Measurements from ENCODE around the gene FPR3. TPM values are rescaled to one million over a fixed set of nuclear protein-coding genes. Genes with fewer than 3 reads are reported as not detected.
A peak's percentile ranks its signal among the peaks of the same experiment; 100 is the strongest.
"Not testable (repeated sequence)": the region's sequence is repeated elsewhere in the genome, so short reads cannot be mapped to it uniquely, and the experiment has no call there.

Gene FPR3
- total RNA-seq, 1 experiment from 2014 or later: not detected

- in situ Hi-C loops (cut with HindIII; ENCODE audit: low sequenced_read_pairs): no loop called here
- DNase-seq (ENCODE audit: low spot score): no peak
Observed at GRCh38 chr19:51803967-51804366, 9.0 kb downstream of the FPR3 start.

- in situ Hi-C loops (cut with HindIII; ENCODE audit: low sequenced_read_pairs); DNase-seq (ENCODE audit: low spot score): not testable (repeated sequence)
Observed at GRCh38 chr19:51804789-51805188, 9.8 kb downstream of the FPR3 start.

DNA sequence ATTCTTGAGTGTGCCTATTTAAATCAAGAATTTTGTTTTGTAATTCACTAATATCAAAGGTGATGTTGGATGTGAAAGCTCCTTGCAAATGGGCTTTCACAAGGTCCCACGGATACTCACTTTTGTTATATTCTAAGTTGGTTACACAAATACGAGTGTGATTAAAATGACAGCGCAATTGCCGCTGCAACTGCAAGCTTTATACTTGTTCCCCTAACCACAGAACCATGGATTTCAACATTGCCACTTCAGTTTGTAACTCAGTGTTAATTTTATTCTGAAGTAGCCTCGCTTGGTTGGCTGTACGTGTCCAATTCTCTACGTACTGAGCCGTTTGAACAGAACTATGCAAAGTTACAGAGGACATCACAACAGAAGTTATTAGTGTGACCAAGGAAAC lies 10.4 kb downstream of the FPR3 start:
- in situ Hi-C loops (cut with HindIII; ENCODE audit: low sequenced_read_pairs); DNase-seq (ENCODE audit: low spot score): not testable (repeated sequence)

DNA sequence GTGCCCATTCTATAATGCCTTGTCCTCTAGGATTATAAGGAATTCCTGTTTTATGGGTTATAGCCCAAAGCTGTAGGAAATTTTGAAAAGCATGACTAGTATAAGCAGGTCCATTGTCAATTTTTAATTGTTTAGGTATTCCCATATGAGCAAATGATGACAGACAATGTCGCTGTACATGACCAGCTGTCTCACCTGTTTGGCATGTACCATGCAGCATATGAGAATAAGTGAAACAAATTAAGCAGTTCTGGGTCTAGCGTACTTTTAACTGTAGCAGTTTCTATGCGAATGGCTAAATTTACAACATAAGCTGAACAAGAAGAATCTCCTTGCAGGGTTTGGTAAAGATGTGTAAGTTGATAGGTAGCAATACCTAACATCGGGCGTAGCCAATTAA lies 11.6 kb downstream of the FPR3 start:
- in situ Hi-C loops (cut with HindIII; ENCODE audit: low sequenced_read_pairs); DNase-seq (ENCODE audit: low spot score): not testable (repeated sequence)

- in situ Hi-C loops (cut with HindIII; ENCODE audit: low sequenced_read_pairs): no loop called here
- no peak for DNase-seq (ENCODE audit: low spot score)
Observed at GRCh38 chr19:51807111-51807701, 12.2 kb downstream of the FPR3 start.

DNA sequence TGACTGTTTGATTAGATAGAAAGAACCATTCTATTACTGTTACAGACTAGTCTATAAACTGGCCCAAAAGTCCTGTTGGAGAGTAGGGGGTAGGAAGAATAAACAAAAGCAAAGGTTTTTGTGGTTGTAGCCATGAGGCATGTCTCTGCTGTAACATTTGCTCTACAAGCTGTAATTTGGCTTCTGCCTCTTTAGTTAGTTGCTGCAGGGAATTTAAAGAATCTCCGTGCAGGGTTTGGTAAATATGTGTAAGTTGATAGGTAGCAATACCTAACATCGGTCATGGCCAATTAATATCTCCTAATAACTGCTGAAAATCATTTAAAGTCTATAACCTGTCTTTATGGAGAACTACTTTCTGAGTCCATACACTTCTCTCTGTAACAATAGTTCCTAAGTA lies 13.0 kb downstream of the FPR3 start:
- in situ Hi-C loops (cut with HindIII; ENCODE audit: low sequenced_read_pairs): no loop called here

DNA sequence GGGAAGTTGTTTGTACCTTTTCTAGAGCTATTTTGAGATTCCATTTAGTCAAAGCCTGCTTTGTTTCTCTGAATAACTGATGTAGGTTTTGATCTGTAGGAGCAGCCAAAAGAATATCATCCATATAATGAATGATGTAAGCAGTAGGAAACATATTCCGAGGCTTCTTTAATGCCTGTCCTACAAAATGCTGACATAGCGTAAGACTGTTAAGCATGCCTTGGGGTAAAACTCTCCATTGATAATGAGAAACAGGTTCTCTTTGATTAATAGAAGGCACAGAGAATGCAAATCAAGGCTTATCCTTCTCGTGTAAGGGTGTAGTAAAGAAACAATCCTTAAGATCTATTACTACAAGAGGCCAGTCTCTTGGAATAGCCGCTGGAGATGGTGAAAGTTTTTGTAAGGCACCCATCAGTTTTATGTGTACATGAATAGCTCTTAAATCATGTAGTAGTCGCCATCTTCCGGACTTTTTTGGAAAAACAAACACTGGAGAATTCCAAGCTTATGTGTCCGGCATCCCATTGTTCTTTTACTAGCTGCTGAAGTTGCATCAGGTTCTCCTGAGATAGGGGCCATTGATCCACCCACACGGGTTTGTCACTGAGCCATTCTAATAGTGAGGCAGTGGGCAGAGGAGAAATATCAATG lies 13.5 kb downstream of the FPR3 start:
- in situ Hi-C loops (cut with HindIII; ENCODE audit: low sequenced_read_pairs): no loop called here
- DNase-seq (ENCODE audit: low spot score): no peak

More for the DNA sequence above, 13.0 kb downstream of the FPR3 start:
- DNase-seq (ENCODE audit: low spot score): no peak

GRCh38 chr19:51809787-51810186 lies 14.8 kb downstream of the FPR3 start:
- in situ Hi-C loops (cut with HindIII; ENCODE audit: low sequenced_read_pairs): no loop called here
- DNase-seq (ENCODE audit: low spot score): no peak

GRCh38 chr19:51810223-51810622 lies 15.3 kb downstream of the FPR3 start:
- DNase-seq (ENCODE audit: low spot score): no peak
- in situ Hi-C loops (cut with HindIII; ENCODE audit: low sequenced_read_pairs): no loop called here

DNA sequence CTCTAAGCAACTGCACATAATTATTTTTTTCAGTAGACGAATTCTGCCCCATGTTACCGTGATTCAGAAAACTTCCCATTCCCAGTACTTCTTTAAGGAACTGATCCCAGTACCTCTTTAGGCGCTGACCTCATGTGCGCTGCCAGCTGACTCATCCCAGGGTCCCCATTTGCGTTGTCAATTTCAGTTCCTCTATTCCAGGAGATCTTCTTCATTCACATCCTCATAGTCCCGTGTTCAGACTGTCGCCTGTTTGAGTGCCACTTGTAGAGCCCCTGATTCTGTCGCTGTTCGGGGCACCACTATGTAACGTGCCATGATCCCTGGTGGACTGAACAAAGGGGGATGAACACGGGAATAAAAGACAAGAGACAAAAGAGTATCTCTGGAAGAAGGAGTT lies 16.4 kb downstream of the FPR3 start:
- DNase-seq (ENCODE audit: low spot score): no peak
- in situ Hi-C loops (cut with HindIII; ENCODE audit: low sequenced_read_pairs): no loop called here

GRCh38 chr19:51815043-51815442 lies 20.1 kb downstream of the FPR3 start:
- no peak for DNase-seq (ENCODE audit: low spot score)
- in situ Hi-C loops (cut with HindIII; ENCODE audit: low sequenced_read_pairs): no loop called here

DNA sequence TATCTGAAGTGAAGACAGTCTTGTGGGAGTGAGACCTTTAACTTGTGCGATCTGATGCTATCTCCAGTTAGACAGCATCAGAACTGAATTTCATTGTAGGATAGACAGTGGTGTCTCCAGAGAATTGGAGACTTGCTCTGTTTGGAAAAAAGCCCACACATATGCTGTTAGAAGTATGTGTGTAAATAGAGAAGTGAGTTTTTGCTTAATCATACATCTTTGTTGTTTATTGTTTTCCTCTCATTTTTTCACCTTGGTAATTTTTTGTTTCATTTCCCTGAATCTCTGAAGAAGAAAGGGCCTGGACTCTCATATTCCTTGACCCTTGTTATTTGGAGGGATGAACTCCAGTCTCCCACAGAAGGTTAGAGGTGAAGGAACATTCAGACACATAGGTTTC lies 21.8 kb downstream of the FPR3 start:
- no peak for DNase-seq (ENCODE audit: low spot score)
- in situ Hi-C loops (cut with HindIII; ENCODE audit: low sequenced_read_pairs): no loop called here

DNA sequence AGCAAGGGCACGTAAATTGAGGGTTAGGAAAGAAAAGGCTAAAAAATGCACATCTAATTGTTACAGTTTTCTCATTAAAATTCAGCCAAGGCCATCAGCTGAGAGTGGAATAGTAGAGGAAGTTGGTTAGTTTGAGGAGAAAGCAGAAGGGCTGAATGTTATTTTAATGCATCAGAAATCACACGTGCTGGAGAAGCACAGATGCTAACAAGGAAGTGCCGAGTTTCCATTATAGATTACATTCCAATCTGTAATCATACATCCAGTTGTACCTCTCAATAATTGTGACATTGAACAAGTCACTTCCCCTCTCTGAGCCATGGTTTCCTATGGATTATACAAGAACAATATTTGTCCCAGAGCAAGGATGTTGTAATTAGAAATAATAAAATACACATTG lies 25.1 kb downstream of the FPR3 start:
- in situ Hi-C loops (cut with HindIII; ENCODE audit: low sequenced_read_pairs): no loop called here
- no peak for DNase-seq (ENCODE audit: low spot score)

- DNase-seq (ENCODE audit: low spot score): no peak
- in situ Hi-C loops (cut with HindIII; ENCODE audit: low sequenced_read_pairs): no loop called here
Observed at GRCh38 chr19:51820831-51821446, 26.0 kb downstream of the FPR3 start.

GRCh38 chr19:51821456-51821855 lies 26.5 kb downstream of the FPR3 start:
- in situ Hi-C loops (cut with HindIII; ENCODE audit: low sequenced_read_pairs): no loop called here

GRCh38 chr19:51821921-51822320 lies 27.0 kb downstream of the FPR3 start:
- in situ Hi-C loops (cut with HindIII; ENCODE audit: low sequenced_read_pairs): no loop called here
- no peak for DNase-seq (ENCODE audit: low spot score)

More at GRCh38 chr19:51821456-51821855, 26.5 kb downstream of the FPR3 start:
- DNase-seq (ENCODE audit: low spot score): no peak

GRCh38 chr19:51822325-51822724 lies 27.4 kb downstream of the FPR3 start:
- in situ Hi-C loops (cut with HindIII; ENCODE audit: low sequenced_read_pairs): no loop called here
- no peak for DNase-seq (ENCODE audit: low spot score)

GRCh38 chr19:51822946-51823345 lies 28.0 kb downstream of the FPR3 start:
- in situ Hi-C loops (cut with HindIII; ENCODE audit: low sequenced_read_pairs): no loop called here
- DNase-seq (ENCODE audit: low spot score): no peak

DNA sequence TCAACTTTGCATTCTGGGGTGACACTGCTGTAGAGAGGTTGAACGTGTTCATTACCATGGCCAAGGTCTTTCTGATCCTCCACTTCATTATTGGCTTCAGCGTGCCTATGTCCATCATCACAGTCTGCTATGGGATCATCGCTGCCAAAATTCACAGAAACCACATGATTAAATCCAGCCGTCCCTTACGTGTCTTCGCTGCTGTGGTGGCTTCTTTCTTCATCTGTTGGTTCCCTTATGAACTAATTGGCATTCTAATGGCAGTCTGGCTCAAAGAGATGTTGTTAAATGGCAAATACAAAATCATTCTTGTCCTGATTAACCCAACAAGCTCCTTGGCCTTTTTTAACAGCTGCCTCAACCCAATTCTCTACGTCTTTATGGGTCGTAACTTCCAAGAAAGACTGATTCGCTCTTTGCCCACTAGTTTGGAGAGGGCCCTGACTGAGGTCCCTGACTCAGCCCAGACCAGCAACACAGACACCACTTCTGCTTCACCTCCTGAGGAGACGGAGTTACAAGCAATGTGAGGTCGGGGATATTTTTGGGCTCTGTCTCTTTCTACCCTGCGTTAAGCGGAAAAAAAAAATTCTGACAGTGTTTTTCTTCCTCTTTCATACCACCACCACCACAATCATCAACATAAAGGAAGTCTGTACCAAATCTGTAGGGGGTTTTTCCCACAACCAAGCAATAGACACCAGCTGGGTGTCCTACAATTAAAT lies 29.5 kb downstream of the FPR3 start:
- in situ Hi-C loops (cut with HindIII; ENCODE audit: low sequenced_read_pairs): no loop called here
- DNase-seq (ENCODE audit: low spot score): no peak

DNA sequence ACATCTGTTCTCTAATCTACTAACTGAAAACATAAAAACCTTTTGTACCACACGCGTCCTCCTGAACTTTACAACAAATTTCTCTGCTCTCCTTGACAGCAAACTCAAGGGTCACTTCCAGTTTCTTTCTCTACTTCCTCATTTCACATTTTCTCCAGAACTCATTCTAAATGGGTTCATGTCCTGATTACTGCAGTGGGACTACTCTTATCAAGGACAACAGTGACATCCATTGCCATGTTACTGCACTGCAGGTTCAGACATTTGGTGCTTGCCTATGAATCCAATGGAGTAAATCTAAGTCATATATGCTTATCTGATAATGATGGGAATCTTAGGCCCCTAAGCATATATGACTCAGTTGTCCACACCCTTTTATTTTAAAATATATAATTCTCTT lies 35.3 kb downstream of the FPR3 start:
- peak; percentile 0 for DNase-seq (ENCODE audit: low spot score)
- in situ Hi-C loops (cut with HindIII; ENCODE audit: low sequenced_read_pairs): no loop called here

Measured in G401 (cell line).